Myocyte (in vitro differentiated cells): ENCODE results near the gene PARP9. TPM values are rescaled to one million over a fixed set of nuclear protein-coding genes. Genes with fewer than 3 reads are reported as not detected.

Source experiments
- DNase-seq: peaks from one replicate; pipeline ENCODE4 v3.0.0-alpha.2; 2012; ENCODE audit warnings: low read depth
- total RNA-seq: library from RNA; depleted of rRNA; stranded (reverse); fragments of >200 nt; gene quantifications from 2 replicates; pipeline ENCODE4 v1.2.3, GENCODE V29; 2014

The PARP9 gene
- total RNA-seq, 1 donor from 2014 or later: 28.6 TPM

DNA sequence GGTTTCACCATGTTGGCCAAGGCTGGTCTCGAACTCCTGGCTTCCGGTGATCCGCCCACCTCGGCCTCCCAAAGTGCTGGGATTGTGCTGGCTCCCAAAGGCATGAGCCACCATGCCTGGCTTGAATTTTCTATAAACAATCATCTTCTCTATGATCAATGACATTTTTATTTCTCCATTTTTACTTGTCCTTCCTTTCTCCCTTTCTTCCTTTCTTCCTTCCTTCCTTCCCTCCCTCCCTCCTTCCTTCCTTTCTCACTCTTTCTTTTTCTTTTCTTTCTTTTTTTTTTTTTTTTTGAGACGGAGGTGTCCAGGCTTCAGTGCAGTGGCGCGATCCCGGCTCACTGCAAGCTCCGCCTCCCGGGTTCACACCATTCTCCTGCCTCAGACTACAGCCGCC, 40.8 kb downstream of the PARP9 start:
- no peak for DNase-seq

DNA sequence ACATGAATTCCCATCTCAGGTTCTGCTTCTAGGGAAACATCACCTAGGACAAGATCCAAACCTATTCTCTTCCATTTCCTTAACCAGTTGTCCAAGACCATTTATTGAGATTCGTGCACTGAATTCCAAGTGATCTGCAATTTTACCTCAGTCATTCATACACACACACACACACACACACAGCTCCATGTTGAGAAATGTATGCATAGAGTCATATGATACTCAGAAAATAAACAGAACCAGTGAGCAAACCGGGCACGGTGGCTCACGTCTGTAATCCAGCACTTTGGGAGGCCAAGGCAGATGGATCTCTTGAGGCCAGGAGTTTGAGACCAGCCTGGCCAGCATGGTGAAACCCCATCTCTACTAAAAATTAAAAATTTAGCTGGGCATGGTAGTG, 43.2 kb downstream of the PARP9 start:
- DNase-seq: no peak

DNA sequence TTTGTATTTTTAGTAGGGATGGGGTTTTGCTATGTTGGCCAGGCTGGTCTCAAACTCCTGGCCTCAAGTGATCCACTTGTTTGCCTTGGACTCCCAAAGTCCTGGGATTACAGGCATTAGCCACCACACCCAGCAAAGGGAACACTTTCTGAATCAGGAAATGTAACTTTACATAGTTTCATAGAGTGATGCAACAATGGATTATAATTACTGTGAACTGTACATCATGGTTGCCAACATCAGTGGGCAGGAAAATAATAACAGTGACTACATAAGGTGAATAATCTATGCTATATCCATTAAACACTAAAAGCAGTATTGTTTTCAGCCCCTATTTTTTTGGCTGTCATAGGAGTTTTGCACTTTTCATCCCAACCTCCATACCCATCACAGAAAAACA, 44.4 kb downstream of the PARP9 start:
- no peak for DNase-seq

DNA sequence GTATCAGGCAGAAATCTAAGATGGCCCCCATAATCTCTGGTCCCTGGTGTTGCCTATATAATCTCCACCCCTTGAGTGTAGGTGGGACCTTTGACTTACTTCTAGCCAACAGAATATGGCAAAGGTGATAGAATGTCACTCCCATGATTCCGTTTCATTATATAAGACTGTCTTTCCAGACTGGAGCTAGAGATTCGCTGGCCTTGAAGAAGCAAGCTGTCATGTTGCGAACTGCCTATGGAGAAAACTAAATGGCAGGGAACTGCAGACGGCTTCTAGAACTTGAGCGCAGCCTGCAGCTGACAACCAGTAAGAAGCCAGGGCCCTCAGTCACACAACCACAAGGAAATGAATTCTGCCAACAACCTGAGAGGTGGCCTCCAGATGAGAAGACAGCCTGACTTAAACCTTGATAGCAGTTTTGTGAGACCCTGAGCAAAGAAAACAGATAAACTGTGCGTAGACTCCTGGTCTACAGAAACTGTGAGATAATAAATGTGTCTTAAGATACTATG, 47.2 kb downstream of the PARP9 start:
- no peak for DNase-seq

DNA sequence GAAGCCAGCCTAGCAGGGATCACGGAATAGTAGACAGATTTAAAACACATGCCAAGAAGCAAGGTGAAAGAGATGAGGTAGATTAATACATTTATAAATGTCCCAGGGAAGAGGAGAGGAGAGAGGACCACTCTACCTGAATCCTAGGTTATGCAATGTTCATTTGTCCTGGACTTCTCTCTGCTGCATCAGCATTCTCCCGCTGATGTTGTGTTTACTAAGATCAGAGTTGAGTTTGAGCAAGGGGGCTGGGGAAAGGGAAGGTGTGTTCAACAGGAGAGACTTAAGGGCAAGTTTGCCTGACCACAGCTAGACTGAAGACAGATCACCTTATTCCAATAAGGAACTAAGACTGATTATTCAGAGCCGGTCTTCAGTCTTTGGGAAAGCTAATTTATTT, 48.2 kb downstream of the PARP9 start:
- no peak for DNase-seq

DNA sequence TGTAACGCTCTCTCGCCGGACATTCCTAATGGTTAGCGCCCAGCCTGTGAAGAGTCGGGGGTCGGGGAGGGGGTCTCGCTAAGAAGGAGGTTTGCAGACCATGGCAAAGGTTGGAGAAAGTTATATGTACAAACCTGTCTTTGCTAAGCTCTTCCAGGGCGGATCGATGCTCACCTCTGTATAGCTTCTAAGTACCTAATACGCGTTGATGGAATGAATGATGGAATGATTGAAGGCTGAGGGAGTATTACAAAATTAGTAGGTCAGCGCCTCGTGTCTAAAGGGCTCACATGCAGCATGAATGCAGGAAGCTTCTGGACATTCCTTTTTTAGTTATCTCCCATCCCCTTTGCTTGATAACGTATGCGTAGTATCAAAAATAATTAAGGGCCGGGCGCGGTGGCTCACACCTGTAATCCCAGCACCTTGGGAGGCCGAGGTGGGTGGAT, 49.1 kb downstream of the PARP9 start:
- DNase-seq: no peak

DNA sequence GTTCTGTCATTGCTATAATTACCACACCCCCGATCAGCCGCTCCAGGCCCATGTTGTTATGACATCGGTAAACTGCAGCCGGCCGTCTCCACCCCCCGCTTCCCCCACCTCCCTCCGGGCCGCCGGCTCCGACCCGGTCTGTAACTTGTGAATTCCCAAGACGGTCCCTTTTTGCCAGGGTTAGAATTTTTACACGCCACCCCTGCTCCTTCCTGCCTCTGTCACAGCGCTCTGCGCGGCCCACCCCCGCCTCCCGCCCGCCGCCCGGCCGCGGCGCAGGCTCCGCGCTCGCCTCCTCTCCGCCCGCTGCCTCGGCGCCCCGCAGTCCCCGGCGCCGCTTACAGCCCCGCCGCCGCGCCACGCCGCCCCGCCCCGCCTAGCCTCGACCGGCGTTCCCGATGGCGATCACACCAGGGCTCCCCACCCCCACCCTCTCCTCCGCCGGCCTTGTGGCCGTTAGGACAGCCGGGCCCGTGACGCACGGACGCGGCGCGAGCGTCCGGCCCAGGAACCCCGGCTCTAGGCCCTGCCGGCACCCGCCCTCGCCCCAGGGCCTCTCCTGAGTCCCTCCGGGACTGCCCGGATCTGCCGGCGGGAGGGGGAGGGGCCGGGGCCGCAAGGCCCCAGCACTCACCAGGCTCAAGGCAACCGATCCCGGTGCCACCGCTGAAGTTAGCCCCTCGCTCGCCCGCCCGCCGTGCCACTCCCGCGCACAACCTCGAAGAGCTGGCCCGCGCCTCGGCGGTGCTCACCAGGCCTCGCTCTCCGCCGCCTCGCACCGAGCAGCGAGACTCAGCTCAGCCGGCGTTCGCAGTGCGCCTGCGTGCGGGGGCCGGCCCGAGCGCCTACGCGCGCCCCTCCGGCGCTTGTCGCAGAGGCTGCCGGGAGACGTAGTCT, 49.7 kb downstream of the PARP9 start, which contains the start of gene KPNA1:
TSS of gene KPNA1 (minus strand) at position 817 of the 897 bp plus-strand sequence. CDS start 18,374 bp downstream, outside the sequence.
- peak; percentile 88 for DNase-seq

DNA sequence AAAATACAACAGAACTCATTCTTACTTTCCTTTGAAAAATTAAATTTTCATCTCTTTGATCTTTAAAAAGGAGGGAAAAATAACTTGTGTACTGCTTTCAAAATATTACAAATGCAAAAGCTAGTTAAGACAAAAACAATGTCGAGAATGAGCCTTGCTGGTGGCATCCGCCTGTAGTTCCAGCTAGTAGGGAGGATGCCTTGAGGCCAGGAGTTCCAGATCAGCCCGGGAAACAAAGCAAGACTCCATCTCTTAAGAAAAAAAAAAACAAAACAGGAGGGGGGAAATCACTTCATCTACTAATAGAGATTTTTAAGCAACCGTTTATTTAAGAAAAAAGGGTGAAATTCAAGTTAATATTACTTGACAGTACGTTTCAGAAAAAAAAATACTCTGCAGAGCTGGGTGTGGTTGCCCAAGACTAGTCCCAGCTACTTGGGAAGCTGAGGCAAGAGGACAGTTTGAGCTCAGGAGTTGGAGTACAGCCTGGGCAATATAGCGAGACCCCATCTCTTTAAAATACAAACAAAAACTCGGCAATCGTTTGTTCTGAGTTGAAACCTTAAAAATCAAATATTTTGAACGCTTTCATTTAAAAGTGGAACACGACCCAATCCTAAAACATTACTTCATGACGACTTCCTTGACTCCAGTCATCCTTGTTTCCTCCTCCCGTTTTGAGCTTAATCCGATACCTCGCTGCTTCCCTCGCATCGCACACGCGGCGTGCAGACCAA, 50.5 kb downstream of the PARP9 start:
- DNase-seq: peak; percentile 86

DNA sequence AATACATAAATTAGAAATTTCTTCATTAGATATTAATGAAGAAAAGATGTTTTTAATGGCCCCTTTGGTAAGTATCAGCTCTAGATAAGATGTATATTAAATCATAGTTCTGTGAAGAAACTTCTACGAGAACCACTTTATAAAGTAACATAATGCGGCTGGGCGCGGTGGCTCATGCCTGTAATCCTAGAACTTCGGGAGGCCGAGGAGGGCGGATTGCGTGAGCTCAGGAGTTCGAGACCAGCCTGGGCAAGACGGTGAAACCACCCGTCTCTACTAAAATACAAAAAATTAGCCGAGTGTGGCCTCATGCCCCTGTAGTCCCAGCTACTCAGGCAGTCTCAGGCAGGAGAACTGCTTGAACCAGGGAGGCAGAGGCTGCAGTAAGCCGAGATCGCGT, 51.8 kb downstream of the PARP9 start:
- DNase-seq: no peak

DNA sequence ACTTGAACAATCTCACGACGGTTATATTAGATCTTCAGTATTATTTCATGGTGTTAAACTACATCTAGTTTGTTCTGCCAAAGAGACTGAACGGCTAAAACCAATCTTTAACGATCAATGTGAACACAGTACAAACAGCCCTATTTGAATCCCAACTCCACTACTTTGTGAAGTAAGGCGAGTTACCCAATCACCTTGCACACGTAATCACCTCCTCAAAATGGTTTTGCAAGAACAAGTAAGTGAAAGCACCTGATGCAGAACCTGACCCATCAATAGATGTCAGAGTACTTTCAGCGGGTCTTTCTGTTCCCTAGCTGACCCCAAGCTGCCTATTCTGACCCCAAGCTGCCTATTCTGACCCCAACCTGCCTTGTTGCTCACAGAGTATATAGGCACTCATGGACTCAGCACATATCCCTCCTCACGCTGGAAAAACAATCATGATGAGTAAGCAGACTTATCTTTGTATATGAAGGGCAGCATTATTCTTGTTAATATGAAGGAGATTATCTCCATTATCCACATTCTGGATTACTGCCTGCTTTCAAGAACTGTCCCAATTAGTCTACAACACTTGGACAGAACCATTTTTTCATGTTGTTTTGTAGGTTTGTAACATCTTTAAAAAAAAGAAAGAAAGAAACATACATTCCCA, 53.1 kb downstream of the PARP9 start:
- DNase-seq: no peak

DNA sequence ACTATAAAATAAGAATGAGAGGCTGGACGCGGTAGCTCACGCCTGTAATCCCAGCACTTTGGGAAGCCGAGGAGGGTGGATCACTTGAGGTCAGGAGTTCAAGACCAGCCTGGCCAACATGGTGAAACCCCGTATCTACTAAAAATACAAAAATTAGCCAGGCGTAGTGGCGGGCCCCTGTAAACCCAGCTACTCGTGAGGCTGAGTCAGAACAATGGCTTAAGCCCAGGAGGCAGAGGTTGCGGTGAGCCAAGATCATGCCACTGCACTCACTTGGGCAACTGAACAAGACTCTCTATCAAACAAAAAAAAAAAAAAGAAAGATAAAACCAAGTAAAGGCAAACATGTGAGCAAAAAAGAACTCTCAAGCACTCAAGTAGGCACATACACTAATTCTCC, 55.2 kb downstream of the PARP9 start:
- DNase-seq: peak; percentile 79

DNA sequence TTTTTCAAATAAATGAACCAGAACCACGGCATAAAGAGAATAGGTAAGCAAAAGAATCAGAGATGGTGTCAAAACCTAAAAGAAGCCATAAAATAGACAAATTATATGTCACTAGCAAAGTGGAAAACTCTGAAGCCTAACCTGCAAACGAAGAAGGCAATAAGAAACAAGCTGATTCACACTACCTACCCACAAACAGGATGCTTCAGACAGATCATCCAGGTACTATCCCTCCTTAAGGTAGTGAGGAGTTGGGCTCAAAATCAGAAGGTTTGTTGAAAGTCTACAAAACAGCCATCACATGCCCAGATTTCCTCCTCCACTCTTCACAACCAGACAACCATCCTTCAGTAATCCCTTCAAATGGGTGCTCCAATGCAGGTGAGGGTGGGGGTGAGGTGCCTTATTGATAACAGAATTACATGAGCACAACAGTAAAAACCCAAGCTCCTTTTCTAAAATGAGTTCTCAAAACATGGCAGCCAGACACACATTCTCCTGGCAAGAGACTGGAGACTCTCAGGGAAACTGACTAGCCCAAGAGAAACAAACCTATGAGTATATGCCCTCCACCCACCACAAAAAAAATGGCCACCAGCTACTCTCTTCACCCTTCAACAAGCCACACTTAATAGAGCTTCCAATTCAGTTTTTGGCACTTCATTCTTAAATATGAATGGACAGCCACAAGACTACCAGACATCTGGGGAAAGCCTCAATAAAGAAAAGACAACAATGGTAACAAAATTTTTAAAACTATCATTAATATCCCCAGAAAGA, 55.8 kb downstream of the PARP9 start:
- DNase-seq: no peak

DNA sequence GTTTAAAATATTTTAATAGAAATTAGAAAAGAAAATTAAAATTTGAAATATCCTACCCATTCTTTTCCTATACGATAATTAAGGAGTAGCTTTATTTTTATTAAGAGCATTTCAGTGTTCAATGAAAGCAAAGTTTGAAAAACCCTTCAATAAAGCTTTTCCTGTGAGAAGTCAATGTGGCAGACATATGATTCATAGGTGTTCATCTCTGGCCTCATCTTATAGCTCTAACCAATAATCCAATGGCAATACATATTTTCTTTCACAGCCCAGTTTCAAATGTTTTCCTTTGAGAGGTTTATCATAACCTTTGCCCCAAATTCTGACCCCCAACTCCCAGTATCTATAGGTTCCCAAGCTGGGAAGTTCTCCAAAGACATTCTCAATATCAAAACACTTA, 57.6 kb downstream of the PARP9 start:
- DNase-seq: no peak

DNA sequence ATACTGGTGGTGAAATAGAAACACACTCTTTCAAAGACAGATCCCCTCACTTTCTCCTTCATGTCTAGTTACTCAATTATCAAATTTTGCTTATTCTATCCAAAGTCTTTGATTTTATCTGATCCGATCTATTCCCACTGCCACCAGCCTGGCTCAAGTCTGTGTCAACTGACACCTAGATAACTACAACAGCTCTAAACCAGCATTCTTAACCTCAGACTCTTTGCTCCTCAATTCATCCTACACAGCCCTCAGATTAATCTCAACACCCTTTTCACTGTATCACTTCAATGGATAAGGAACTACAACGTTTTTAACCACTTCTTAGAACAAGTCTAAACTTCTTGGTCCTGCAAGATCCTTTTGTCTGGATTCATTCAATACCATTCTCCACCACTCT, 58.4 kb downstream of the PARP9 start:
- no peak for DNase-seq

DNA sequence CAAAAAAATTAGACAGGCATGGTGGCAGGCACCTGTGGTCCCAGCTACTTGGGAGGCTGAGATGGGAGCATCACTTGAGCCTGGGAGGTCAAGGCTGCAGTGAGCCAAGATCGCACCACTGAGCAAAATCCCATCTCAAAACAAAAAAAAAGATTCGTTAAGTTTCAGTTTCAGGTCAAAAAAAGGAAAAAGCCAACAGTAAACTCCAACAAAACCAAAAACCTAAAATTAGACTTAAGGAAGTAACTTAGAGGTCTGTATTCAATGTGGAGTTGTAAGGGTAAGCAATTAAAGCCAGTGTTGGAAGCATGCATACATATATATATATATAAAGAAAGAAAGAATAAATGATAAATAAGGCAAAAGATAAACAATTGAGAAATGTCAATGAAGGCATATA, 61.2 kb downstream of the PARP9 start:
- DNase-seq: no peak

DNA sequence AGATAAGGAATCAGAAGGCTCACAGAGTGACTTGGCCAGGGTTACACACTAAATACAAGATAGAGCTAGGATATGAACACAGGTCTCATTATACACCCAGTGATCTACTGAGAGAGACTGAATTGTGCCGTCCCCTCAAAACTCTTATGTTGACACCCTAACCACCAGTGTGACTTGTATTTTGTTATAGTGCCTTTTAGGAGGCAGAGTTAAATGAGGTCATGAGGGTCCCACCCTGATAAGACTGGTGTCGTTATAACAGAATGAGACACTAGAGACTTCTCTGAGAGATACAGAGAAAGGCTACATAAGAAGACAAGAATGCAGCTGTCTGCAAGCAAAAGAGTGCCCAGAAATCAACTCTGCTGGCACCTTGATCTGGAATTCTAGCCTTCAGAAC, 62.0 kb downstream of the PARP9 start:
- DNase-seq: no peak

DNA sequence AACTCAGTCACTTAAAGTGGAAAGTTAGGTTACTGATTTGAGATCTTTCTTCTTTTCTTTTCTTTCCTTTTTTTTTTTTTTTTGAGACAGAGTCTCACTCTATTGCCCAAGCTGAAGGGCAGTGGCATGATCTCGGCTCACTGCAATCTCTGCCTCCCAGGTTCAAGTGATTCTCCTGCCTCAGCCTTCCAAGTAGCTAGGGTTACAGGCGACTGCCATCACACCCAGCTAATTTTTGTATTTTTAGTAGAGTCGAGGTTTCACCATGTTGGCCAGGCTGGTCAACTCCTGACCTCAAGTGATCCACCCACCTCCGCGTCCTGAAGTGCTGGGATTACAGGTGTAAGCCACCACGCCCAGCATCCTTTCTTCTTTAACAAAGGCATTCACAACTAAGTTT, 63.1 kb downstream of the PARP9 start:
- peak; percentile 37 for DNase-seq

DNA sequence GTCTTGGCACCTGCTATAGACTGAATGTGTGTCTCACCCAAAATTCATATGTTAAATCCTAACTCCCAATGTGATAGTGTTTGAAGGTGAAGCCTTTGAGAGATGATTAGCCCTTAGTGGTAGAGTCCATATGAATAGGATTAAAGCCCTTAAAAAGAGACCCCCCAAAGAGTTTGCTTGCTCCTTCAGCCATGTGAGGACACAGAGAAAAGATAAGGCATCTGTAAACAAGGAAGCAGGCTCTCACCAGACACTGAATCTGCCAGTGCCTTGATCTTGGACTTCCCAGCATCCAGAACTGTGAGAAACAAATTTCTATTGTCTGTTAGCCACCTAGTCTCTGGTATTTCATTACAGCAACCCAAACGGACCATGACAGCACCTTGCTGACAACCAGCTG, 65.9 kb downstream of the PARP9 start:
- no peak for DNase-seq

DNA sequence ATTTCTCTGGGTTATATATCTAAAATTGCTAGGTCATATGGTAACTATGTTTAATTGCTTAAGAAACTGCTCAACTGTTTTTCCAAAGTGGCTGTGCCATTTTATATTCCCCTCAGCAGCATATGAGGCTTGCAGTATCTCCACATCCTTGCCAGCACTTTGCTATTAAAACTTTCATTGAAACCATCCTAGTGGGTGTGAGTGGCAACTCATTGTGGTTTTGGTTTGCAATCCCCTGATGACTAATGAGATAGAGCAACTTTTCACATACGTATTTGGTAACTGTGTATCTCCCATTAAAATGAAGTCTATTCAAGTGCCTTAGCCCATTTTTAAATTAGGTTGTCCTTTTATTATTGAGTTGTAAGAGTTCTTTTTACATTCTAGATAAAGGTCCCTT, 66.7 kb downstream of the PARP9 start:
- peak; percentile 91 for DNase-seq

DNA sequence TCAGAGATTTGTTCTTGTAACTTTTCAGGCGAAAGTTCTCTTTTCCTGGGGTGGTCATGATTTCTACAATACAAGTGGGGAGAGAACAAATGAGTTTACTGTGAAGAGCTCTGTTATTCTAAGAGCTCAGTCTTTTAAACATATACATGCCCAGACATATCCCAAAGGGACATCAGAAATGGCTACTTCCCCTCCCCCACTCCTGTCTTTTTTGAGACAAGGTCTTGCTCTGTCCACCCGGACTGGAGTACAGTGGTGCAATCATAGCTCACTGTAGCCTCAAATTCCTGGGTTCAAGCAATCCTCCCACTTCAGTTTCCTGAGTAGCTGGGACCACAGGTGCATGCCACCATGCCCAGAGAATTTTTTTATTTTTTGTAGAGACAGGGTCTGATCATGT, 67.6 kb downstream of the PARP9 start:
- DNase-seq: no peak

DNA sequence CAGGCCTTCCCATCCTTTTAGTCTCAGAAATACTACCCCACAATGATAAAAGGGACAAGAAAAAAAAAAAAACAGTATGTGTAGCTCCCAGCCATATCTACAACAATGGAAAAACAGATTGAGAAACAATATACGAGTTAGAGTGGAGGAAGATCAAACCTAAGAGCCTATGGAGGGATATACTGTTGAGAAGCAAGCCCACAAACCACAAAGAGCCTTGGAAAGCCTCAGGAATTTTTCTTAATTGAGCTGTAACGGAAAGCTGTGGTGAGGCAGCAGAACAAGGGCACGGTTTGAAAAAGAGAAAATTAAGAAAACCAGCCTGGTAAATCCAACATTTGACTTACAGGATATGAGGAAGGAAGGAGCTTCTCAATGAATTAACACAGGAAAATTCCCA, 70.8 kb downstream of the PARP9 start:
- peak; percentile 41 for DNase-seq
